H7 (cell line): ENCODE results near the gene MRS2. TPM values are rescaled to one million over a fixed set of nuclear protein-coding genes. Genes with fewer than 3 reads are reported as not detected.
"Not testable (repeated sequence)": the region's sequence is repeated elsewhere in the genome, so short reads cannot be mapped to it uniquely, and the experiment has no call there.

Source experiments
- DNase-seq: peaks from one replicate; pipeline ENCODE4 v3.0.0; 2012
- H3K27me3 ChIP-seq: 2 replicates; pipeline ENCODE4 v1.6.0; 2011; ENCODE audit warnings: mild to moderate bottlenecking, low read length; ENCODE audit not compliant: control insufficient read depth, insufficient read depth
- H3K36me3 ChIP-seq: replicated peaks from 2 replicates; pipeline ENCODE4 v1.5.1; 2011; ENCODE audit warnings: low read length; ENCODE audit not compliant: control insufficient read depth, insufficient read depth
- H3K4me3 ChIP-seq: 2 replicates; pipeline ENCODE4 v1.5.1; 2011; ENCODE audit warnings: low read depth, mild to moderate bottlenecking, control low read depth, low read length, moderate library complexity; ENCODE audit not compliant: insufficient read depth
- total RNA-seq: library from RNA; depleted of rRNA; stranded (reverse); fragments of >200 nt; shearing (Covaris generic); gene quantifications from 2 replicates; pipeline ENCODE4 v1.2.3, GENCODE V29; 2014

The MRS2 gene
- total RNA-seq, 1 experiment from 2014 or later: 71.4 TPM

- H3K4me3 ChIP-seq: no peak overlapping the region
Measured at GRCh38 chr6:24381476-24382219, 21.1 kb upstream of the MRS2 start.

GRCh38 chr6:24382220-24382540 is 20.6 kb upstream of the MRS2 start:
- no peak for DNase-seq
- Histone ChIP-seq H3K4me3 (no peak overlapping the region), H3K36me3 (no peaks in the 10 kb centered on the region), H3K27me3 (no peaks in the 10 kb centered on the region)

More at GRCh38 chr6:24381476-24382219, 21.1 kb upstream of the MRS2 start:
- DNase-seq: no peak
- Histone ChIP-seq H3K36me3 (no peaks in the 10 kb centered on the region), H3K27me3 (no peaks in the 10 kb centered on the region)

GRCh38 chr6:24382891-24383494 is 19.7 kb upstream of the MRS2 start:
- DNase-seq, H3K27me3 ChIP-seq, H3K36me3 ChIP-seq, H3K4me3 ChIP-seq: not testable (repeated sequence)

GRCh38 chr6:24384369-24385130 is 18.2 kb upstream of the MRS2 start:
- H3K4me3 ChIP-seq: not testable (repeated sequence)

GRCh38 chr6:24385536-24386269 is 17.0 kb upstream of the MRS2 start:
- Histone ChIP-seq H3K4me3 (no peak overlapping the region), H3K36me3 (no peaks in the 10 kb centered on the region), H3K27me3 (no peaks in the 10 kb centered on the region)
- DNase-seq: no peak

More at GRCh38 chr6:24384369-24385130, 18.2 kb upstream of the MRS2 start:
- not testable (repeated sequence) for DNase-seq, H3K36me3 ChIP-seq, H3K27me3 ChIP-seq

- no peak for DNase-seq
- H3K36me3 ChIP-seq: no peaks in the 10 kb centered on the region
- H3K27me3 ChIP-seq: no peaks in the 10 kb centered on the region
- H3K4me3 ChIP-seq: no peak overlapping the region
Measured at GRCh38 chr6:24387818-24388217, 14.9 kb upstream of the MRS2 start.

- Histone ChIP-seq H3K36me3 (no peaks in the 10 kb centered on the region), H3K27me3 (no peaks in the 10 kb centered on the region), H3K4me3 (no peak overlapping the region)
- no peak for DNase-seq
Measured at GRCh38 chr6:24391208-24391607, 11.5 kb upstream of the MRS2 start.

GRCh38 chr6:24391756-24392405 is 10.9 kb upstream of the MRS2 start:
- Histone ChIP-seq H3K36me3 (no peaks in the 10 kb centered on the region), H3K27me3 (no peaks in the 10 kb centered on the region), H3K4me3 (no peak overlapping the region)
- DNase-seq: no peak

GRCh38 chr6:24394061-24394779 is 8.5 kb upstream of the MRS2 start:
- Histone ChIP-seq H3K4me3 (no peak overlapping the region), H3K36me3 (no peaks in the 10 kb centered on the region), H3K27me3 (no peaks in the 10 kb centered on the region)
- no peak for DNase-seq

GRCh38 chr6:24394780-24395437 is 7.8 kb upstream of the MRS2 start:
- H3K4me3 ChIP-seq: no peak overlapping the region
- no peaks in the 10 kb centered on the region for H3K36me3 ChIP-seq
- no peak for DNase-seq
- H3K27me3 ChIP-seq: no peaks in the 10 kb centered on the region

- no peaks in the 10 kb centered on the region for H3K36me3 ChIP-seq
Measured at GRCh38 chr6:24396824-24397223, 5.9 kb upstream of the MRS2 start.

GRCh38 chr6:24397631-24398030 is 5.1 kb upstream of the MRS2 start:
- no peak for DNase-seq
- H3K27me3 ChIP-seq: no peaks in the 10 kb centered on the region
- no peaks in the 10 kb centered on the region for H3K36me3 ChIP-seq
- no peak overlapping the region for H3K4me3 ChIP-seq

More at GRCh38 chr6:24396824-24397223, 5.9 kb upstream of the MRS2 start:
- Histone ChIP-seq H3K27me3 (no peaks in the 10 kb centered on the region), H3K4me3 (no peak overlapping the region)
- no peak for DNase-seq
